ENCODE data around the gene PURA.

The PURA gene

DNA sequence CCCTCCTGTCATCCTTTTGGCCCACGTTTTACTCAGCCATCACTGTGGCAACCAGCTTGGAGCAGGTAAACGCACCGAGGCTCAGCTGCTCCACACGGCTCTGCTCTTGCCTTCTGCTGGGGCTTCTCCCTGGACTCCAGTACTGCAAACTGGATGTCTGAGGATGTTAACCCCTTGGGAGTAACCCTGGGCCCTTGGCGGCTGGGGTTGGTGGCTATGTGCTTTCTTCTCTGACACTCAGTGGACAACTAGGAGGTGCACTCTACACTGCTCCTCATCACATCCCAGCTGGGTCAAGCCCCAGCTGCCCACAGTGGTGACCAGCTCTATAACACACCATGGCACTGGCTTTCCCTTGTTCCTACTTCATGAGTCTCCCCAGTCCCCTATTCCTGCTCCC is 48.9 kb downstream of the PURA start:
- DNase-seq: no peak

DNA sequence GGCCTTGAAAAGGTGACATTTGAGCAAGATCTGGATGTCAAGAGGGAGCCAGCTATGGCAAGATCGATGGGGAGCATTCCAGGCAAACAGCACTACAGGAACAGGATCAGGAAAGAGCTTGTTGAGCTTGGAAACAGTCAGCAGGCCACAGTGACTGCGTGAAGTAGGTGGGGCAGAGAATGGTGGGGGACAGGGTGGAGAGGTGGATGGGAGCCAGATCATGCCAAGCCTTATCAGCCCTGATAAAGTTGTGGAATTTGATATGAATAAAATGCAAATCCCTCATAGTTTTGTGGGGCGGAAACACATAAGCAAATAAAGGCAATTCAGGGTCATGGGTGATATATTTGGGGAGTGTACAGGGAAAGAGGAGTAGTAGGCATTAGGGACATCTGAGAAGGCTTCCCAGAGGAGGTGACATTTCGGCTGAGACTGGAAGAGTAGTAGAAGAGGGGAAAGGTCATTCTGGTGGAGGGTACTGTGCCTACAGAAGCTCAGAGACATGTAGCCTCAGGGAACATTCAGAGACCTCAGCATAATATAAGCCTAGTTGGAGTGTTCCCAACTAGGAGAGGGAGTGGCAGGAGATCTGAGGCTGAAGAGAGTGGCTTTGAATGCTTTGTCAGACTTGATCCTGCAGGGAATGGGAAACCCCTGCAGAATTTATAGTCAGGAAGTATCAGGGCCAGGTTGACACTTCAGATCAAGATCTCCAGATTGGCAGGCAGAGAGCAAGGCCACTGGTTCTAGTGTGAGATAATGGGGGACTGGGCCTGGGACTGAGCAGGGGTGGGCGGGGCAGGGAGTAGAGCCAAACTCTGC is 51.4 kb downstream of the PURA start:
- DNase-seq: no peak

DNA sequence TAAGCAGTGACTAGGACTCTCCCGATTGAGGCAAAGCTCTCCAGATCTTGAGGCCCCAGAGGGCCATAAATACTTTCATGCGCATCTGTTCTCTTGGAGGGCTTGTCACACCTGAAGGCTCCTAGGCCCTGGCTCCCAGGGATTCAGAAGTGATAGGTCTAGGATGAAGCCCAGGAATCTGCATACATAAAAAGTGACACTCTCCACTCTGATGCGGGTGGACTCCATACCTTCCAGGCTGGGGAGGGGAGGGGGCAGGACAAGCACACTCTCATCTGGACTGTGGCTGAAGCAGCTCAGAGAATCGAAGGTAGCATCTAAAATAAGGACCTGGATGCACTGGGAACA is 52.0 kb downstream of the PURA start:
- no peak for DNase-seq

DNA sequence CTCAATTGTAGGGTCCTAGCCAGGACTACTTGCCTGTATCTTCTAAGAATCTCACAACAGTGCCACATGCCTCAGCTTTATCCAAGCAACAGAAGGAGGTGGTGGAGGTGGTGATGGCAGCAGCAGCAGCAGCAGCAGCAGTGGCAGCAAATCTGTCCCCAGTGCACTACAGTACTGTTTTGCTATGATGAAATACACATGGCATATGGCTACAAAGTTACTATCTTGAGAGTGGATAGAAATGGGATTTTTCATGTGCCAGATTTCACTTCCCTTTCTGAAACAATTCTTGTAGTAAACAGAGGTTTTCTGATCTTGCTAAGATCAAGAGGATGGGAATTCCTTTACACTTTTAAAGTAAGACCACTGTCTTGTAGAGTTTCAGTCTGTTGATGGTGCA is 53.0 kb downstream of the PURA start:
- DNase-seq: no peak

DNA sequence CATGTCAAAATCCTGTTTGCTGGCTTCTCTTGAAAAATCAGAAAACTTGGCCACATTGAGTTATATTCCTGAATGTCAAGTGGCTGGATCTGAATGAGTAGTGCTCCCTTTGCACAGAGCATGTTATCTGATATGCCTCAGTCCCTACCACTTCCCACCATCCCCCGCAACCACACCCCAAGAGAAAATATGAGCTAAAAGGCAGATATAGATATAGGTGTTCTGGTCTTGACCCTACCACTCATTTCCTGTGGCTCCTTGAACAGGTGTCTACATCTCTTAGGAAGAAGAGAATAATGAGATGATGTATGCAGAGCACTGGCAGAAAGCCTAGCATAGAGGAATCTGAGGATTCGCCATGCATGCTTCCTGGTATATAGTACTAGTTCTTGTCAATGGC is 54.5 kb downstream of the PURA start:
- DNase-seq: no peak

- no peak for DNase-seq
These were observed 55.5 kb downstream of the PURA start for GRCh38 chr5:140169410-140169809.

DNA sequence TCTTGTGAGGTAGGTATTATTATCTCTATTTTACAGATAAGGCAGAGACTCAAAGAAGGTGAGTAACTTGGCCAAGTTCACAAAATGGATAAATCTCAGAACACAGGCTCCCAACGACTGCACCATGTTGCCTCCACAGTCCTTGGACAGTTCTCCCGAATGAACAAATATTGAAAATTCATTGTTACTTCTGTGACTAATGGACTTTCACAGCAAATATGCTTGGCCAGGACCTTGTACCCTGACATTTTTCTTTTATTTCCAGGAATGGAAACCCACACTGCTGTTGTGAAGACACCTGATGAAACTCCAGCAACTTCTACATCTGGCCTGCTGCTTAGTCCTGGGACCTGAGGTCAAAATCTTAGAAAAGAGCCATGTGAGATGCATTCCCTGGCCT is 58.6 kb downstream of the PURA start:
- DNase-seq: no peak

GRCh38 chr5:140174014-140174413 is 60.1 kb downstream of the PURA start:
- DNase-seq: no peak

DNA sequence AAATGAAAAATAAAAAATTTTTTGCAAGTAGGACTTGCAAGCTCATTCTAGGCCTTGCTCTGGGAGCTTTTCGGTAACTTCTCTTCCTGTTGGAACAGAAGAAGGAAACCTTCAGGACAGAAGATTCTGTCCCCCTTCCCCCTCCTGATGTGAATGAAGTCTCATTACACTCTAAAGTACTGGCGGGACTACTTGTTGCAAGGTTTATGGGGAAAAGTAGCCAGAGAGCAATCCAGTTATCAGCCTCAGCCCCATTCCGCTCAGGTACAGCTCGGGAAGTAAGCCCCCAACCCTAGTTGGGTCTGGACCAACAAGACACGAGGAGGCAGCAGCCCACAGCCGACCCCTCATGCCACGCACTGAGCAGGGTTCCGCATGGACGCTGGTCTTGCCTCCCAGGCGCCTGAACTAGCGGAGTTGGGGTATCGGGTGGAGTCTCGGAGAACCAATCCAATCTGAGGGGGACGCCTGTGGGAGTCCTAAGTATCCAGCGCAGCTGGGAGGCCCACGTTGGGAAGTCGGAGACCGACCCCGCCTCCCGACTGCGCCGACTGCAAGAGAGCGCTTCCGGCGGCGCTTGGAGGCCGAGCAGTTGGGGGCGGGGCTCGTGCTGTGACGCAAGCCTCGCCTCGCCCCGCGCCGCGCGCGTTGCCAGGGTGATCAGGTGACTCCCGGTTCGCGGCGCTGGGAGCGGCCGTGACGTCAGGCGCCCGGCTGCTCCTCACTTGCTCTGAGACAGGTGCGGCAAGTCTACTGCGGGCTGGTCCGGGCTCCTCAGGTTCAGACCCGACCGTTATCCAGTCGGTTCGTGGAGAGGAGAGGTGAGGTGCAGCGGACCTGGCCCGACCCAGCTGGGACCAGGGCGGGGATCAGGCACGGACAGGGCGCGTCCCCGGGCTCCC is 60.8 kb downstream of the PURA start, which contains the start of gene CYSTM1:
Gene CYSTM1, plus strand, starts transcription at position 724 of the 902 bp plus-strand sequence. CDS start 19,278 bp downstream, outside the sequence.
- DNase-seq: peak; percentile 98
